ENCODE data around the gene TARBP2. TPM values are rescaled to one million over a fixed set of nuclear protein-coding genes. Genes with fewer than 3 reads are reported as not detected.

The TARBP2 gene
- polyA plus RNA-seq, 3 donors, result 16.6 to 39.4 (median 24.4) TPM

DNA sequence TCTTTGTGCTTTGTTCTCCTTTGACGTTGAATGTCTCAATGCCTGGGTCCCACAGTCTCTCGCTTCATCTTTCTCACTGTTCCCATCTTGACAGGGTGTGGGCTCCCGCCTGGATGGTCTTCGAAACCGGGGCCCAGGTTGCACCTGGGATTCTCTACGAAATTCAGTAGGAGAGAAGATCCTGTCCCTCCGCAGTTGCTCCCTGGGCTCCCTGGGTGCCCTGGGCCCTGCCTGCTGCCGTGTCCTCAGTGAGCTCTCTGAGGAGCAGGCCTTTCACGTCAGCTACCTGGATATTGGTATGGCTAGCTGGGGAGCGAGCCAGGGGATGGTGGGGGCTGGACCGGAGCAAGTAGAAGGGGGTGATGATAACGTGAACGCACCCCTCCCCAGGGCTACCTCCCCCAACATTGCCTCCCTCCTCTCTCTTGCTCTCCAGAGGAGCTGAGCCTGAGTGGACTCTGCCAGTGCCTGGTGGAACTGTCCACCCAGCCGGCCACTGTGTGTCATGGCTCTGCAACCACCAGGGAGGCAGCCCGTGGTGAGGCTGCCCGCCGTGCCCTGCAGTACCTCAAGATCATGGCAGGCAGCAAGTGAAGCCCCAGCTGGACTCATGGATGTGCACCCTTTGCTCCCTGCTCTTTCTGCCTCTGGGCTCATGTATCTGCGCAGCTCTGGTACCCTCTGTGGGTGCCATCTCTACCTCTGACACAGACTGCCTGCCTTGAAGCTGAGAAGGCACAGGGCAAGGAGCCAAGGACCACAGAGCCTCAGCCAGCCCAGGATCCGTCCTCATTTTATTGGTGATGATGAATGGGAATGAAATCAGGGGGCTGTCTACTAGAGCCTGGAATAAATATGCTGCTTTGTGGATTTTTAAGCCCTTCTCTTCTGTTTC is 4.7 kb downstream of the TARBP2 start:
- Histone ChIP-seq H2AFZ (ENCODE audit: insufficient read depth, low read depth, low read length, poor library complexity, severe bottlenecking) (no peak overlapping the region), H3K27me3 (ENCODE audit: control insufficient read depth in 2 of 2, insufficient read depth in 2 of 2, low read length in 2 of 2) (no peaks in the 10 kb centered on the region), H3K4me1 (ENCODE audit: control insufficient read depth in 1 of 2, insufficient read depth in 2 of 2, low read length in 2 of 2) (peaks cover 13 to 20% of the 10 kb centered on the region in 2 donors), H4K20me1 (ENCODE audit: insufficient read depth, low read length) (no peaks in the 10 kb centered on the region), H3K9ac (ENCODE audit: insufficient read depth, low read length, poor library complexity, severe bottlenecking) (no peak overlapping the region), H3K79me2 (ENCODE audit: insufficient read depth, low read length) (peaks cover 18% of the 10 kb centered on the region), H3K27ac (ENCODE audit: low read depth in 1 of 2, low read length in 2 of 2) (peak overlapping the region in 1 of 2 donors; percentile 41), H3K4me2 (replicated peaks; ENCODE audit: extremely low read depth, low read length, poor library complexity, severe bottlenecking) (no peak overlapping the region), H3K9me3 (replicated peaks in 1 of 2; ENCODE audit: control insufficient read depth in 1 of 2, insufficient read depth in 1 of 2, low read length in 2 of 2) (no peaks in the 10 kb centered on the region), H3K4me3 (replicated peaks in 1 of 3; ENCODE audit: low read depth in 2 of 3, low read length in 3 of 3) (no peak overlapping the region), H3K36me3 (replicated peaks in 1 of 2; ENCODE audit: control insufficient read depth in 1 of 2, insufficient read depth in 2 of 2, low read length in 2 of 2) (peaks cover 40 to 55% of the 10 kb centered on the region in 2 donors)
- no peak for TF ChIP-seq CTCF (IDR thresholded peaks at IDR 0.05)
- H3K9me3 Mint-ChIP-seq, result no peaks in the 10 kb centered on the region
- no peak overlapping the region for H3K4me3 Mint-ChIP-seq
- WGBS (ENCODE audit: insufficient coverage), result 96% methylated on average over 13 of the region's 19 CpGs
- DNase-seq, result no peak
- H3K36me3 Mint-ChIP-seq, result peaks cover 36 to 56% of the 10 kb centered on the region in 2 donors
- peaks cover 0 to 4% (median 0%) of the 10 kb centered on the region in 3 donors for H3K27me3 Mint-ChIP-seq (ENCODE audit: low read depth in 3 of 3)
- H3K27ac Mint-ChIP-seq, result peak overlapping the region in 4 of 7 donors; percentile 15 to 74 (median 44)
- peaks cover 23% of the 10 kb centered on the region for H3K4me1 Mint-ChIP-seq
- intact Hi-C loops (cut with micrococcal nuclease), result loop anchor here in 1 of 2 donors (10.0 kb wide), 1 partner anchor 291 kb away; no protein-coding TSS in a partner anchor

DNA sequence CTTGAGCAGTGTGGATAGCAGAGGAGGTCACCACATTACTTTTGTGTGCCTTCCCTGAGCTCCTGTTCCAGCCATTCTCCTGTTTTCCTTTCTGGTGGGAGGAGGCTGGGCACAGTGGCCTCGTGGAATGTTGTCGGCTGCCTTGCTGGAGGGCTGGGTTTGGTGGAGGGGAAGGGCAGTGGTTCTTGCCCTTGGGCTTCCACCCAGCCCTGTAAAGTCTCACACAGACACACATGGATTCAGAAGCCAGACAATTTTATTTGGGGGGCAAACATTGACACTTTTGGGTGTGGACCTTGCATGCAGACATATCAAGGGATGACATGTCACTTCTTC is 5.3 kb downstream of the TARBP2 start:
- Histone ChIP-seq H3K4me1 (ENCODE audit: control insufficient read depth in 1 of 2, insufficient read depth in 2 of 2, low read length in 2 of 2) (peaks cover 12 to 16% of the 10 kb centered on the region in 2 donors), H2AFZ (ENCODE audit: insufficient read depth, low read depth, low read length, poor library complexity, severe bottlenecking) (no peak overlapping the region), H4K20me1 (ENCODE audit: insufficient read depth, low read length) (no peaks in the 10 kb centered on the region), H3K4me3 (replicated peaks in 1 of 3; ENCODE audit: low read depth in 2 of 3, low read length in 3 of 3) (no peak overlapping the region), H3K9me3 (replicated peaks in 1 of 2; ENCODE audit: control insufficient read depth in 1 of 2, insufficient read depth in 1 of 2, low read length in 2 of 2) (no peaks in the 10 kb centered on the region), H3K27me3 (ENCODE audit: control insufficient read depth in 2 of 2, insufficient read depth in 2 of 2, low read length in 2 of 2) (no peaks in the 10 kb centered on the region), H3K36me3 (replicated peaks in 1 of 2; ENCODE audit: control insufficient read depth in 1 of 2, insufficient read depth in 2 of 2, low read length in 2 of 2) (peaks cover 44 to 61% of the 10 kb centered on the region in 2 donors), H3K4me2 (replicated peaks; ENCODE audit: extremely low read depth, low read length, poor library complexity, severe bottlenecking) (no peak overlapping the region), H3K9ac (ENCODE audit: insufficient read depth, low read length, poor library complexity, severe bottlenecking) (no peak overlapping the region), H3K79me2 (ENCODE audit: insufficient read depth, low read length) (peaks cover 17% of the 10 kb centered on the region), H3K27ac (ENCODE audit: low read depth in 1 of 2, low read length in 2 of 2) (no peak overlapping the region)
- intact Hi-C loops (cut with micrococcal nuclease), result loop anchor here in 1 of 2 donors (10.0 kb wide), 1 partner anchor 292 kb away; no protein-coding TSS in a partner anchor
- H3K9me3 Mint-ChIP-seq, result no peaks in the 10 kb centered on the region
- TF ChIP-seq CTCF (IDR thresholded peaks at IDR 0.05), result no peak
- peaks cover 0 to 4% (median 0%) of the 10 kb centered on the region in 3 donors for H3K27me3 Mint-ChIP-seq (ENCODE audit: low read depth in 3 of 3)
- no peak for DNase-seq
- H3K4me3 Mint-ChIP-seq, result no peak overlapping the region
- peaks cover 40 to 62% of the 10 kb centered on the region in 2 donors for H3K36me3 Mint-ChIP-seq
- H3K27ac Mint-ChIP-seq, result peak overlapping the region in 2 of 7 donors; percentile 42 to 60
- no CpG with 5 or more reads among the region's 2 CpGs for WGBS (ENCODE audit: insufficient coverage)
- peaks cover 23% of the 10 kb centered on the region for H3K4me1 Mint-ChIP-seq

All from CD14-positive monocyte (primary cell).